ENCODE data around the gene ZCCHC24. TPM values are rescaled to one million over a fixed set of nuclear protein-coding genes. Genes with fewer than 3 reads are reported as not detected.

The ZCCHC24 gene
- polyA plus RNA-seq, 1 donor, result 19.8 TPM

DNA sequence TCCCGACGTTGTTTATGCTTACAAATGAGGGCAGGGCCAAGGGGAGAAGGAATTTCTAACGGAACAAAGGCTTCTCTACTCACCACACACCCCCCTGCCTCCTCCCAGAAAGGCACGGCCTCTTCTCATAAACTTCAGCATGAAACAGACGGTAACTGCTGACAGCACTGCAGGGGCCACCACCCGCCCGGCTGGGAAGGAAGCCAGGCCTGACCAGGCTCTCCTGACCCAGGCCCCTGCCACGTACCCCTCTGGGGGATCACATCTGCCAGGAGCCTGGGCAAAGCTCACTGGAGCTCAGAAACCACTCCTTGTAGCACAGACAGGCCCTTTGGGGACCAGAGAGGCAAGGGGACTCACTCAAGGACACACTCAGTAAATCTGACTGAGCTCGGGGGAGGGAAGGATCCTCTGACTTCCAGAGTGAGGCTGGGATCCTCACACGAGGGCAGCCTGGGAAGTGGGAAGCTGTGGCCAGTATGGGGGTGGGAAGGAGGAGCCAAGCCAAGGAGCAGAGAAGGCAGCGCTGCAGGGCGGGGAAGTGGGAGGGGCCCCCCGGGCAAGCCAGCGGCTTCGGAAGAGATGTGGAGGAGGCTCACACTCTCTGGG is 46.1 kb downstream of the ZCCHC24 start:
- DNase-seq, result peak; percentile 77

DNA sequence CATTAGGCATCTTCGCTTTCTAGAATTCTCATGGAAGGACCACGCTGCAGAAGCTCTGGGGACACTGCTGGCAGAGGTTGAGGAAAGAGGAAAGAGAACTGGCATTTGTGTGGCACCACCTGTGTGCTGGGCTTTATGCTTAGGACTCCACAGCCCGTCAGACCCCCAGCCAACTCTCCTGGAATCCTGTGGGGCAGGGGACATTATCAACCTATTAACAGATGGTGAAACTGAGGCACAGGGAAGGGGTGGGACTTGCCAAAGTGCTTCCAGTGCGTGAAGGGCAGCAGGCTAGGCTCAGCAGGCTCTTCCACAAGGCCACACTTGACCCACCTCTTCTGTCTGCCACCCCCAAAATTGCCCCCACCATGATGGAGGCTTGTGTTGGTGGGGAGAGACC is 46.8 kb downstream of the ZCCHC24 start:
- no peak for DNase-seq

DNA sequence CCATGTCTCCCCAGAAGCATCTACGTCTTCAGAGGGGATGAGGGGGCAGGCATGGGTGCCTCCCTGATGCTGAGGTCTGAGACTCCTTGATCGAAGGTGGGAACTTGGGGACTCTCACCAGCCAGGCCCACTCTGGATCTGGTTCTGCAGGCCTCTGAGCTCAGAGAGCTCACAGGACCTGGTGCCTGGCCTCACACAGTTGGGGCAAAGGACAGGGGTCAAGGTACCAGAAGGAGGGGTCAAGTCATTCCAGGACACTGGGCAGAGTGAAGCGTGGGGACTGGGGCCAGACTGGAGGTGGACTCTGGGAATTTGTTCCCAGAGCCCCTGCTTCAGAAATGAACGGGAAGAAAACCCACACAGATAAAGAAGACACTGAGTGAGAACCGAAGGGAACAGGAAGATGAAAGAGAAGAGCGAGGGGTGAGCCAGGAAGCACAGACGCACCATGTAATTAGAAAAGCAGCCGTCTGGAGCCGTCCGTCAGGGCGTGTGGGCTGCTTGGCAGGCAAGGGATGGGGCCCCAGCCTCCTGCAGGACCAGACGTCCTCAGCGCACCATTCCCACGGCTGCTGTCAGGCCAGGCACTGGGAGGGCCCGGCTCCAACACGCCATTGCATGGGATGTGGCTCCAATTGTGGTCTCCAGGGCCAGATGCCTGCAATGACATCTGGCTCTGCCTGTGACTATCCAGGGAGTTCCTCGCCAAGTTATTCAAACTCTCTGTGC is 47.7 kb downstream of the ZCCHC24 start:
- DNase-seq, result no peak

DNA sequence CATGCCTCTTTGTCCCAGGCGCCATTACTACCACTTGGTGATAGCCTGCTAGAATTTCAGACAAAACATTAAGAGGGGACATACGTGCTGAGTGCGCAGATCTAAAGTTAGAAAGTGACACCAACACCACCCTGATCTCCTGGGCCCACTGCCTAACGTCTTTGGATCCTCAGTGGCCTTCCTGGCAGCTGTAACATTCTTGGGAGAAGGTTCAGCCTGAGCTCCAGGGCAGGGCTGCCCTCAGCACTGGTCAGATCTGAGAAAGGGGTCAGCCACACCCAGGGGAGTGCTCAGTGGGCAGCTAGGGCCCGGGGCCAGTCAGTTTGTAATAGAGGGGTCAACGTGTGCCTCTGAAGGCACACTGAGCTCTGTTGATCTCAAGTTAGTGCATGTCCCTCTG is 48.4 kb downstream of the ZCCHC24 start:
- DNase-seq, result no peak

DNA sequence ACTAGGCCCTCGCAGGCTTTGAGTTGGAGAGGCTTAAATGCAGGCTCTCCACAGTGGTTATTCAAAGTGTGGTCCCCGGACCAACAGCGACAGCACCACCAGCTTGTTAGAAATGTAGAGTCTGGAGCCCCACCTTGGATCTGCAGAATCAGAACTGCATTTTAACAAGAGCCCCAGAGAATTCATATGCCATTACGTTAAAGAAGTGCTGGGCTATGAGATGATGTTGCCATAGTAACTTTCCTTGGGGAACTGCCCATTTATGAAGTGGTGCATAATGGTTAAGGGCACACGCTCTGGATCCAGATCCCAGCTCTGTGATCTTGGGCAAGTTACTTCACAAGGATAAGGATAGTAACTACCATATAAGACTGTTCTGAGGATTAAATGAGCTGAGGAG is 48.9 kb downstream of the ZCCHC24 start:
- no peak for DNase-seq

DNA sequence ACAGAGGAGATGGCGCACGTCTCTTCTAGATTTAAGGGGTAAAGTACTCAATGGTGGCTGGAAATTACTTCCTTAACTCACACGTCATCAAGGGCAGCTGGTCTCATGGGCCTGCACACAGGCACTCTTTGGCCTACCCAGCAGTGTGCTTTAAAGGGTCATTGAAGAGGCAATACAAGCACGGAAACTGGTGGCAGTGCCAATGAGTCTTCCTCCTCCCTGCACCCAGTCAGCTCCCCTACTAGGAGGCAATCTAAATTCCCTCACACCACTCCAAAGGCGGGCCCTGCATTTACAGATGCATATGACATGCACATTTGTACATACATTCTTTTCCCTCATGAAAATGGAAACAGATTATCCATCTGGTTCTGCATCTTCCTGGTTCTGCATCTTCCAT is 50.8 kb downstream of the ZCCHC24 start:
- no peak for DNase-seq

DNA sequence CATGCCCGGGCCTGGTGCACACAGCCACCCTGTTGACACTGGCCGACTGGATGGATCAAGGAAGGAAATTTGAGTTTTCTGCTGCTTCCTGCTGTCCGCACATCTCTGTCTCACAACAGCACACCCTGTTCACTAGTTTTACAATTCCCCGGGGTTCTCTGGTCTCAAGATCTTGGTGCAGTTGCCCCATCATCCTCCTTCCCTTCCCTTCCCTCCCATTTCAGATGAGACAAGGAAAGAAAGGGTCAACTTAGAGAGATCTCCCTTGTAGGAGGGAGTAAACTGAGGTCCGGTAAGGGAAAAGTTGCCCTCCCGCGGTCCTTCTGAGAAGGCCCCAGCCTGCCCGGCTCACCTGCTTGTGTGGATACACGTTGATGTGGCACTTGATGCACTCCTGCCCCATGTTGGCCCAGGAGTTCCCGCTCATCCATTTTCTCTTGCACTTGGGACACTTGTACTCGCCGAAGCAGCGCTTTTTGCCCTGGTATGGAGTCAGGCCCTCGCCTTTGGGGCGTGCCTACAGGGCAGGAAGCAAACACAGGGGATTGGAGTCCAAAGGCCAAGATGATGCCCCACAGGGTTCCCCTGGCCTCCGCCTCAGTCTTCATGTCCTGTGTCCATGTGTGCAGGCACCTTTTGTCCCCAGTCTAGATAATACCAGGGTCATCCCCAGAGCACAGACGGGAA is 51.4 kb downstream of the ZCCHC24 start:
- DNase-seq, result no peak

DNA sequence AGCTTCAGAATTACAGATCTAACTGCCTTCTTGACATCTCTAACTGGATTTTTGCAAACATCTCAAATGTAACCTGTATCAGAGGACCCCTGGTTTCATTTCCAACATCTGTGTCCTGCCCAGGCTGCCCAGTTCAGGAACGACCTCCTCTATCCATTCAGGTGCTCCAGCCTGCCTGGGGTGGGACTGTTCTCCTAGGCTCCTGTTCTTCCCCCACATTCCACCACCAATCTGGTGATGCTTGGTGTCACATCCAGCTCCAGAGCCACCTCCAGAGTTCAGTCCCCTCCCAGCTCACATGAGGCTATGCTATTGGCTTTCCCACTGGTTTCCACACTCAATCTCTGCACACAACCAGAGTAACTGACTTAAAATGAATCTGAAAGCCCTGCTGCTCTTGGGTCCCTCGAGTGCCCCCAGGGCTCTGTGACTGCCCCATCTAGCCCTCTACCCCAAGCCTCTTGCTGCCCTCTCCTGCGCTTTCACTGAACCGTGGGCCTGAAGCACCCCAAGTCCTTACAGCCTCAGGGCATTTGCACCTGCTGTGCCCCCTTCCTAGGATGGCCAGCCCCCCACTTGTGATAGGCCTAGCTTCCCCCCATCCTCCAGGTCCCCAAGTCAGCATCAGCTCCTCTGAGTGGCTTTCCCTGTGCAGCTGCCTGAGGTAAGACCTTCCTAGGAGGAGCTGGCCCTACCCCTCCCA is 52.1 kb downstream of the ZCCHC24 start:
- no peak for DNase-seq

DNA sequence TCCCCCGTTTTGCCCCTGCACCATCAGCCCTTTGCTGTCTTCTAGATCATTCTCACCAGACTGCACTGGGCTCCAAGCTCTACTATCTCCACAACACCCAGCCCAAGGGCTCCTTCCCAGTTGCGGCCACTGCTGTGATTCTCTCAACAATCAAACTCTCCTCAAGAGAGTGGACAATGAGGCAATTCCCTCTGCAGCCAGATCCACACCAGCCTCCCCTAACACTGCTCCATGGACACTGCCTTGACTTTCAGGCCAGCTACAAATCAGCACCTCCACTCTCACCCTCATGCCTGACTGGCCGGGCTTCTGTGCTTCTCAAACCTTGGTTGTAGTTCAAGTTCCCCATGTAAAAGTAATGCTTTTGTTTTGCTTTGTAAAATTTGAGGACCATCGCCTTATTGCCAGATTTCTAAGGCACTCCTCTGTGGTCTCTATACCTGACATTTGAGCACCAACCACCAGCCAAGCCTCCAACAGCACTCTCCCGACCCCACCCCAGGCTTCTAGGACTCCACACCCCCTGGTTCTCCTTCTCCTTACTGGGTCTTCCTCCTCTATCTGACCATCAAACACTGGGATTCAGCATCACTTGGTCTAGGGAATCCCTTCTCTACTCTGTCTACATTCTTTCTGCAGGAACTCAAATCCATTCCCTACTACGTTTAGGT is 52.8 kb downstream of the ZCCHC24 start:
- DNase-seq, result no peak

DNA sequence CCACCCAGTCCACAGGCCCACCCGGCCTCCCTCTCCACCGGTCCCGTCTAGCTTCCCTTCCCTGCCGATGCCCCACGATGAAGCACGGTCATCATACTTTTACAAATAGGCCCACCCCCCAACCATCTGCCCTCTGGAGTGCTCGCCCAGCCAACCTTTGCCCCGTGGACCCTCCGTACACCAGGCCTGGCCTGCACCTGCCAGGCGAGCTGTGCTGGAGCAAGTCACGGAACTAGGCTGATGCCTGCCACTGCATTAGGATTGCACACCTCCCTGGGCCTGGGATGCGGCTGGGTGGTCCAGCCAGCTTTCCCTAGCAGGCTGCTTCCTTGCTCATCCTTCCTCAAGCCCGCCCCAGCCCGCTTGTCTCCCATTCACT is 53.4 kb downstream of the ZCCHC24 start:
- no peak for DNase-seq

DNA sequence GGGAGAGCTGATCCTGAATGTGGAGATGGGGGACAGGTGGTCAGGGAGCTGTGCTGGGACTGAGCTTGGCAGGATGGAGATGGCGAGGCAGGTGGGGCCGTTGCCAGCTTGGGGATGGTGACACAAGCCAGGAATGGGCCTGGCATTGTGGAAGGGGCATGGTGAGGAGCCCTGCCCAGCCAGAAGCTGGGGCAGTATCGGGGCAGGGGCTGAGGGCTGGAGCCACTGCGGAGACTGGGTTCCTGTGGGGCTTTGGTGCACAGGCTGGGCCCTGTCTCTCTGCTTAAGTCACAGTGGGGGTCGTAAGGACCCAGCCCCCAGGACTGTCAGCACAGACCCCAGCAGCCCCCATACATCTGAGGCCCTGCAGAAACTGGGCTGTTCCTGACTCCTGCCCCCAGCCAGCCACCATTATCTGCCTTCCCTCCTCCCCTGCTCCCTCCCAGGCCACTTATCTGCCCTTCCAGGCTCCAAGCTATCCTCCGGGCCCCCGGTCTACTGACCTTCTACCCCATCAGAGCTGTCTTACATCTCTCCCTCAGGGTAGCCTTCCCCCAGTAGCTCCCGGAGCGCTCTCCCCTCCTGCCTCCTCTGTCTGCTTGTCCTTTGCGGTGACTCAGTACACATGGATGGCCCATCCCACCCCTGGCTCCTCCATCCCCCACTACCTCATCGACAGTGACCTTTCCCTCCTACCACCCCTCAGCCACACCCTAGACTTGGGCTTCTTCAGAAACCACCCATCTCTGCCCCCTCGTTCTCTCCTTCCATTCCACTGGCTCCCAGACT is 54.0 kb downstream of the ZCCHC24 start:
- no peak for DNase-seq

DNA sequence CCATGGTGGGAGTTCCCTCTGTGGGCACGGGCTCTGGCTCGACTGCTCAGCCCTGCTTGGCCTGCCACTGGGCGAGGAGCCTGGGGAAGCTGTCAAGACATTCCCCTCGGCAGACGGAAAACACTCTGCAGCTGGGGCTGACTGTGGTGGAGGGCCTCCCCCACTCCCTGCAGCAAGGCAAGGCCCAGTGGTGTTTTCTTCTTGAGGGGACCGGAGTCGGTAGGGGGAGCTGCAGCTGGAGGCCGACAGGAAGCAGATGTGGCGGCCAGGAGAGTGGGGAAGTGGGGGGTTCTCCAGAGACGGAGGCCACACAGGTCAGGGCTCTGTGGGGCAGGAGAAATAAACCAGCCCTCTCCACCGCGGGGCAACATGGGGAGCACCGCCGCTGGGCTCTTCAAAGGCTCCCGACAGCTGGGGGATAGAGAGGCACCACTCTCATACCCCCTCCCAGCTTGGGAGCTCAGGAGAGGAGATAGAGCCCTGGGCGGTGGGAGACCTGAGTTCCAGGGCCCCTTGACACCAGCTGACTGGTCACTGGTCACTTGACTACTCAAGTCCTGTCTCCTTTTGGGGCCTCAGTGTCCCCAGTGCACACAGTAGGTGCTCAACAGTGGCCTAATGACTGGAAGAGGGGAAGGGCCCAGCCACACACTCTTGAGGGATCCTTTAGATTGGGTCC is 54.7 kb downstream of the ZCCHC24 start:
- no peak for DNase-seq

DNA sequence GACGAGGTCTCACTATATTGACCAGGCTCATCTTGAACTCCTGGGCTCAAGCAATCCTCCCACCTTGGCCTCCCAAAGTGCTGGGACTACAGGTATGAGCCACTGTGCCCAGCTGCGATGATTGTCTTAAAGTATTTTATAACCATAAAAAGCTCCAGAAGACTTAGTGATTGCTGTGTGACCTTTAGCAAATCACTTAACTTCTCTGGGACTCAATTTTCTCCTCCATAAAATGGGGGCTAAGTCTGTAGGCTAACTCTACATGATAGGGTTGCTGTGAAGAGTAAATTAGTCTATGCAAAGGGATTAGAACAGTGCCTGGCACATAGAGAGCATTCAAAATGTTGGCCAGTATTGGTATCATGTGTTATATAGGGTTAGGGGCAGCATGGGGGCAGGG is 55.4 kb downstream of the ZCCHC24 start:
- no peak for DNase-seq

DNA sequence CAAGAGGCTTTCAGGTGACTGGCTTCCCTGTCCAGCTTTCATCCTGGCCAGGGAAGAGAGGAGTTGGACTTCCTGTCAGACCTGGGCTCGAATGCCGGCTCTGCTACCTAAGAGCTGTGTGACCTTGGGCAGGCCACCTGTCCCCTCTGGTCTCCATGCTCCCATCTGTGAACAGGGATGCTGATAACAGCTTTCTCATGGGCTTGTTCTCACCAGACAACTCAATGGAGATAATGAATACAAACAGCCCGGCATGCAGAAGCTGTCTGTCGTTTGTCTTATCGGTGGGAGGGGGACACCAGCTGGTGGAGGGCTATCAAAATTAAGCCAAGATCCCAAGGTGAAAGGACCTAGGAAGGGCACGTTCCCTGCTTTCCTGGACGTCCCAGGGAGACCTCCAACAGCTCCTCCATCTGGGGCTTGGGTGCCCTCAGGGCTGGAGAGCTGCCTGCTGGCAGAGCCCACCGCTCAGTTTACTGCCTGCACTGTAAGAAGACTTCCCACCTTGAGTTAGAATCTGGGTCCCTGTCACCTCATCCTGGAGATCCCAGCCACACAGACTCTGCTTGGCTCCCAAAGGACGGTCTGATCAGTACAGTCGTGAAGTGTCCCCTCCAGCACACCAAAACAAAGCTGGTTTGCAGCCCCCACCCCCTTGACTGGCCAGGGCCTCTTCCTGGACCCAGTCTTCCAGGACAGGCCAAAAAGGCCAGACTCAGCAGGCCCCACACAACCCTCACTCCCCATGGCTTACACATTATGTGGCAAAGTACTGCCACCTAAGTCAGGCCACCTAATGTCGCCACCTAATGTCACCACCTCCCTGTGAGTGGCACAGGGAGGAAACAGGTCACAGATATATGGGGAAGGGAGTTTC is 57.2 kb downstream of the ZCCHC24 start:
- DNase-seq, result no peak

DNA sequence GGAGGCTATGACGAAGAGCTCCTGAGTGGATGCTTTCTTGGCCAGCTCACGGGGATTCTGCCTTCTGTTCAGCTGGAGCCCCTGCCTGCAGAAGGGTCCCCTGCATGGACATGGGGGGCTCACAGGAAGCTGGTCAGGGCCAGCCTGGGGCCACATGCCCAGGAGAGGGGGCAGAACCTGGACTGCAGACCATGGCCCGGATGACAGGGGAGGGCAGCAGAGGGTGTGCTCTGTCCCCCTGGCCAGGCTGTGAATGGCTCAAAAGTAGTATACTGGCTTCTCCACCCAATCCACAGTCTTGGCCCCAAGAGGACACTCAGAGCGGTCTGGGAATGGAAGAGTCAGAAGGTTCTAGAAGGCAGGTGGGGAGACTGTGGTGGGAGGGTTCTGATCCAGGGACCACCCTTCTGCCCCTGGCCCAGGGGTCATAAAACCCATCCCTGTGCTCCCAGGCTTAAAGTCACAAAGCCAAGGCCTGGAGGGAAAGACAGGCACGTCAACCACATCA is 57.9 kb downstream of the ZCCHC24 start:
- no peak for DNase-seq

DNA sequence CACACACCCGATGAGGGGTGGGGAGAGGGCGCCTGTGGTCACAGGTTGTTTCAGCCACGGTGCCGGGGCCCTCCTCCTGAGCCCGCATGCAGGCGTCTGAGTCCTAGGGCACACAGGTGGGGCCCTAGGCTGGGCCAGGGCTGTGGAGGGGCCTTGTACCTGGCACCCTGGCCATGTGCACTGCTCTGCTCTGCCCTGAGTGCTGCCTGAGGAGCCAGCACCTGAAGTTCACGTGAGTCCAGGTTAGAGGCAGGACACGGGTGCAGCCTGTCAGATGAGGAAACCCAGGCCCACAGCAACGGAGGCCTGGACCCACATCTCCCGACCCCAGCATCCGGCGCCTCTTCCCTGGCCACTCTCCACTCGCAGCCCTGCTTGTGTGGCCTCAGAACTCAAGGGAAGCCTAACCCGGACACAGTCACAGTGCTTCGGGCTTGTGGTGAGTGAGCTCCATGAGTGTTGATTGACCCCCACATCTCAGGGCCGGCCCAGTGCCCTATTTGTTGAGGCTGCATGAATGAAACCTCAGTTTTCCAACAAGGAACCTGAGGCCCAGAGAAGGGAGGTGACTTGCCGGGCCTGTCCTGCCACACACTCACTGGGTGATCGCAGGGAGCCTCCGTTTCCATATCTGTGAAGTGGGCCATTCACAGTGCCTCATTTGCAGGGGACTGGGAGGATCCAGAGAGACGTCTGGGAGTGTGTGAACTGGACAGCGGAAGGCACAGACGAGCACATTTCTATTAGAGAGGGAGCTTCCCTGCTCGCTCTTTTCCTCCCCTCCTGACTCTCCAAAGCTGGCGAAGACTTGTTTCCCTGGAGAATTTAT is 58.6 kb downstream of the ZCCHC24 start:
- DNase-seq, result no peak

DNA sequence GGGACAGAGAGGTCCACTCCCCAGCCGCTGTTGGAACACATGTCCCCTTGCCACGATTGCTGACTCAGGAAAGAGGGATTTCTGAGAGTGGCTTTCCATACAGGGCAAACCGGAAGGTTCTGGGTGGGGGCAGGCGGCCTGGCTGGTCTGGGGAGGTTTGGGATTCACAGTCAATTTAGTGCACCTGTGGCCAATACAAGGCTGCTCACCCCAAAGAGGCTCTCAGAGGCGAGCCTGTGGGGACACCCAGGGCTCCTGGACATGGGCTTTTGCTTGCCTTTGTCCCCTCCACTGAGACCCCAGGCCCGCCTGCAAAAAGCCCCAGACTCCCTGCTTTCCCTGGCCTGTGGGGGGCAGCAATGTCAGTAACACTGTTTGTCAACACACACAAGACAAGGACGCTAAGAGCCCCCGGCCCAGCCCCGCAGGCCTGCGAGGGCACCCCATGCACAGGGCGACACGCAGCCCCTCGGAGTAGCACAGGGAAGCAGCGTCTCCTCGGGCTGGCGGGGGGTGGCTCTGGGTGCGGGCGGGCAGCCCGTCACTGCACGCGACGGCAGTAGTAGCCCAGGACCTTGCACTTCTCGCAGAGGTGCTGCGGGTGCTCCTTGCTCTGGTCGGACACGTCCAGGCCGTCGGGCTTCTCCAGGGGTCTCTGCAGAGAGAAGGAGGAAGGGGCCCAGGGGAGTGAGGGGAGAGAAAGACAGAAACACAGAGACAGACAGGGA is 59.5 kb downstream of the ZCCHC24 start:
- no peak for DNase-seq

DNA sequence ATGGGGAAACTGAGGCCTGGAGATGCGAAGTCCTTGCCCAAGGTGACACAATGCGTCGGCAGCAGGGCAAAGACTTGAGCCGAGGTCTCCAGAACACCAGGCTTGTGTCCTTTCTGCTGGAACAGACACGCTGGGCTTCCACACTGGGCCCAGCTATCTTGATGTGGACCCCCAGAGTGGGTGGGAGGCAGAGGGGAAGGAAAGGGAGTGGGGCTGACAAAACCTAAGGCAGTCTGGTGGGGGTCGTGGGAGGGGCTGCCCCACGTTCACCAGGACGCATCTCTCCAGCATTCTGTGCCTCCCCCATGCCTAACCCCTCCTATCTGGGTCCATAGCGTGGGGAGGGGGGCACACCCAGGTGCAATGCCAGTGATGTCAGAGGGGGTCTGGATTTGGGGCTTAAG is 60.0 kb downstream of the ZCCHC24 start:
- no peak for DNase-seq
